ENCODE results near the gene CXCR5. TPM values are rescaled to one million over a fixed set of nuclear protein-coding genes. Genes with fewer than 3 reads are reported as not detected.

The CXCR5 gene
- total and polyA plus RNA-seq, 2 of the 4 experiments (the other 2 are of a cell fraction): not detected

DNA sequence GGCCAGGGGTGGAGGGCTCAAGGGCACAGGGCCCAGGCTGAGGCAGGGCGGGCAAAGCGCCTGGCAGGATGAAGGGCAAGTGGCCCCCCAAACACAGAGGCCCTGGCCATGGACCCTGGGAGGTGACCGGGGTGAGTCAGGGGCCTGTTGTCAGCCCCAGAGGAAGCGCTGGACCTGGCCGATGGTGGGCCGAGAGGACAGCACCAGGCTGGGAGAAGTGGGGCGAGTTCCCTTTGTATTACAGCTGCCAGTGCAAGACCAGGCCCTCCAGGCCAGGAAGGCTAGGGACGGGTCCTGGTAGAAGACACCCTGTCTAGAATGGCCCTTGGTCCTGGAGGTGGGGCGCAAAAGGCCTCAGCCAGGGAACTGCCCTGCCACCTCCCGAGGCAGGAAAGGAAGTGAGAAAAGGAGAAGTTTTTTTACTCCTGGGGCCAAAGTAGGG is 12.8 kb downstream of the CXCR5 start:
- no peak overlapping the region for H3K4me3 ChIP-seq (ENCODE audit: insufficient read depth, low read depth, low read length)
- no peak overlapping the region for H4K8ac ChIP-seq (ENCODE audit: low read depth in 2 of 2, low read length in 2 of 2)
- intact Hi-C loops (cut with micrococcal nuclease) (no loop called here), in situ Hi-C loops (cut with MboI; ENCODE audit: low sequenced_read_pairs) (no loop called here), dilution Hi-C loops (cut with HindIII; ENCODE audit: low sequenced_read_pairs, unreplicated experiment) (no loop called here)
- no peak overlapping the region for H3K4me2 ChIP-seq (ENCODE audit: low read depth, low read length)
- H3K18ac ChIP-seq (ENCODE audit: low read depth, low read length): no peak overlapping the region
- H3K36me3 ChIP-seq (ENCODE audit: control insufficient read depth, insufficient read depth, low read length): peaks cover 48% of the 10 kb centered on the region
- no peak overlapping the region for H2AFZ ChIP-seq (replicated peaks; ENCODE audit: low read length, poor library complexity)
- H2BK5ac ChIP-seq (ENCODE audit: low read depth, low read length, poor library complexity, severe bottlenecking): no peak overlapping the region
- BruUV-seq (replicated peaks): TSS peak; percentile 46
- ATAC-seq (ENCODE audit: low read depth) (no peak), DNase-seq (no peak)
- H4K5ac ChIP-seq (ENCODE audit: low read depth, low read length): no peak overlapping the region
- H3K27ac ChIP-seq (ENCODE audit: insufficient read depth, low read length): no peak overlapping the region
- peak overlapping the region; percentile 28 for H2AK9ac ChIP-seq (replicated peaks; ENCODE audit: low read depth, low read length, poor library complexity)
- no peaks in the 10 kb centered on the region for H3K9me3 ChIP-seq (ENCODE audit: control insufficient read depth, insufficient read depth, low read length)
- ChIA-PET POLR2A (ENCODE audit: unreplicated experiment) (no interaction called here), CTCF (no interaction called here)
- H3K14ac ChIP-seq (replicated peaks; ENCODE audit: low read depth, low read length): no peak overlapping the region
- TF ChIP-seq, protein P1, sequence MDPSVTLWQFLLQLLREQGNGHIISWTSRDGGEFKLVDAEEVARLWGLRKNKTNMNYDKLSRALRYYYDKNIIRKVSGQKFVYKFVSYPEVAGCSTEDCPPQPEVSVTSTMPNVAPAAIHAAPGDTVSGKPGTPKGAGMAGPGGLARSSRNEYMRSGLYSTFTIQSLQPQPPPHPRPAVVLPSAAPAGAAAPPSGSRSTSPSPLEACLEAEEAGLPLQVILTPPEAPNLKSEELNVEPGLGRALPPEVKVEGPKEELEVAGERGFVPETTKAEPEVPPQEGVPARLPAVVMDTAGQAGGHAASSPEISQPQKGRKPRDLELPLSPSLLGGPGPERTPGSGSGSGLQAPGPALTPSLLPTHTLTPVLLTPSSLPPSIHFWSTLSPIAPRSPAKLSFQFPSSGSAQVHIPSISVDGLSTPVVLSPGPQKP (IDR thresholded peaks at IDR 0.05; ENCODE audit: borderline replicate concordance, low read depth, low read length): no peak
- TF ChIP-seq MXI1 (IDR thresholded peaks at IDR 0.05; ENCODE audit: borderline replicate concordance, low read depth, low read length): no peak
- TF ChIP-seq SMC3 (IDR thresholded peaks at IDR 0.05; ENCODE audit: low read depth, low read length): no peak
- TF ChIP-seq, protein P2, sequence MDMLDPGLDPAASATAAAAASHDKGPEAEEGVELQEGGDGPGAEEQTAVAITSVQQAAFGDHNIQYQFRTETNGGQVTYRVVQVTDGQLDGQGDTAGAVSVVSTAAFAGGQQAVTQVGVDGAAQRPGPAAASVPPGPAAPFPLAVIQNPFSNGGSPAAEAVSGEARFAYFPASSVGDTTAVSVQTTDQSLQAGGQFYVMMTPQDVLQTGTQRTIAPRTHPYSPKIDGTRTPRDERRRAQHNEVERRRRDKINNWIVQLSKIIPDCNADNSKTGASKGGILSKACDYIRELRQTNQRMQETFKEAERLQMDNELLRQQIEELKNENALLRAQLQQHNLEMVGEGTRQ (IDR thresholded peaks at IDR 0.05; ENCODE audit: low read depth, low read length): no peak
- TF ChIP-seq FOS (IDR thresholded peaks at IDR 0.05; ENCODE audit: low read depth, low read length): no peak
- no peak for TF ChIP-seq CTCF (conservative IDR thresholded peaks at IDR 0.05; ENCODE audit: low read depth, low read length)
- no peak for TF ChIP-seq NFE2L2 (IDR thresholded peaks at IDR 0.05; ENCODE audit: low read depth, low read length)
- no peak for TF ChIP-seq RCOR1 (IDR thresholded peaks at IDR 0.05; ENCODE audit: insufficient replicate concordance, low read length)
- TF ChIP-seq RAD21 (IDR thresholded peaks at IDR 0.05; ENCODE audit: low read length): no peak
- TF ChIP-seq MAFK (IDR thresholded peaks at IDR 0.05; ENCODE audit: low read depth, low read length): no peak
- TF ChIP-seq RFX5 (IDR thresholded peaks at IDR 0.05; ENCODE audit: low read depth, low read length): no peak
- TF ChIP-seq BHLHE40 (IDR thresholded peaks at IDR 0.05; ENCODE audit: low read depth, low read length): no peak
- TF ChIP-seq CEBPB (IDR thresholded peaks at IDR 0.05; ENCODE audit: low read depth, low read length): no peak
- TF ChIP-seq POLR2A (IDR thresholded peaks at IDR 0.05; ENCODE audit: low read depth, low read length): no peak
- TF ChIP-seq MAZ (IDR thresholded peaks at IDR 0.05; ENCODE audit: borderline replicate concordance, low read depth, low read length): no peak
- no peak for TF ChIP-seq CHD1 (IDR thresholded peaks at IDR 0.05; ENCODE audit: low read depth, low read length)
- no peak overlapping the region for H2AK5ac ChIP-seq (ENCODE audit: low read depth, low read length)
- WGBS, 2 experiments (ENCODE audit: extremely low coverage in 2 of 2, insufficient read length in 1 of 2): 77% methylated on average over 8 of the region's 10 CpGs; no CpG with 5 or more reads in 1 of the 2 experiments
- peaks cover 13 to 37% of the 10 kb centered on the region in 2 experiments; a peak in 2 of 4 replicates for H3K79me1 ChIP-seq (ENCODE audit: low read depth in 1 of 2, low read length in 2 of 2)
- H3K9ac ChIP-seq (ENCODE audit: low read depth, low read length): no peak overlapping the region
- no peak overlapping the region for H3K56ac ChIP-seq (ENCODE audit: extremely low read depth, insufficient read depth, low read length)
- no peak overlapping the region for H2BK120ac ChIP-seq (ENCODE audit: low read depth, low read length)
- H4K91ac ChIP-seq (ENCODE audit: insufficient read depth, low read depth, low read length): no peak overlapping the region
- no peak overlapping the region for H3K4ac ChIP-seq (ENCODE audit: low read depth, low read length)
- H2BK15ac ChIP-seq (ENCODE audit: low read depth, low read length): no peak overlapping the region
- peaks cover 2% of the 10 kb centered on the region; the same call in 1 of the 2 replicates for H3K4me1 ChIP-seq (ENCODE audit: control insufficient read depth, insufficient read depth, low read length)
- H4K20me1 ChIP-seq (ENCODE audit: insufficient read depth, low read length): peaks cover 50% of the 10 kb centered on the region
- no peak overlapping the region for H3K23ac ChIP-seq (ENCODE audit: low read depth, low read length)
- no peaks in the 10 kb centered on the region for H3K27me3 ChIP-seq (ENCODE audit: control insufficient read depth, insufficient read depth, low read length)
- no peaks in the 10 kb centered on the region; the same call in 1 of the 2 replicates for H3K9me1 ChIP-seq (ENCODE audit: insufficient read depth, low read length)
- H2BK20ac ChIP-seq (ENCODE audit: low read depth, low read length): no peak overlapping the region; the same call in 1 of the 2 replicates
